ENCODE measurements around the gene S100G. TPM values are rescaled to one million over a fixed set of nuclear protein-coding genes. Genes with fewer than 3 reads are reported as not detected.

Gene S100G
- total RNA-seq, 2 donors from 2014 or later = not detected

GRCh38 chrX:16633754-16634153 lies 16.2 kb upstream of the S100G start:
- Histone ChIP-seq H3K27ac (no peak overlapping the region), H3K4me3 (no peak overlapping the region), H3K27me3 (no peaks in the 10 kb centered on the region), H3K36me3 (replicated peaks in 1 of 2; ENCODE audit: insufficient read depth in 1 of 2, low read depth in 2 of 2) (no peaks in the 10 kb centered on the region), H3K9me3 (no peaks in the 10 kb centered on the region), H3K4me1 (peaks cover 20% of the 10 kb centered on the region)
- TF ChIP-seq POLR2A (IDR thresholded peaks at IDR 0.05) (no peak), CTCF (IDR thresholded peaks at IDR 0.05) (no peak)
- intact Hi-C loops (cut with DNase I) = no loop called here
- ATAC-seq (no peak), DNase-seq (no peak)
- 21 to 22% methylated on average over 4 of the region's 4 CpGs for WGBS, 2 donors

GRCh38 chrX:16635040-16635439 lies 14.9 kb upstream of the S100G start:
- Histone ChIP-seq H3K4me1 (peaks cover 7% of the 10 kb centered on the region), H3K27ac (no peak overlapping the region), H3K9me3 (no peaks in the 10 kb centered on the region), H3K4me3 (no peak overlapping the region), H3K36me3 (replicated peaks in 1 of 2; ENCODE audit: insufficient read depth in 1 of 2, low read depth in 2 of 2) (no peaks in the 10 kb centered on the region), H3K27me3 (no peaks in the 10 kb centered on the region)
- TF ChIP-seq CTCF (IDR thresholded peaks at IDR 0.05) (no peak), POLR2A (IDR thresholded peaks at IDR 0.05) (no peak)
- 90 to 91% methylated on average over 5 of the region's 5 CpGs for WGBS, 2 donors
- DNase-seq (no peak), ATAC-seq (no peak)
- intact Hi-C loops (cut with DNase I) = no loop called here

- no peaks in the 10 kb centered on the region for H3K27me3 ChIP-seq
- WGBS, 2 donors = 98 to 100% methylated on average over 3 of the region's 3 CpGs
- H3K4me1 ChIP-seq = peaks cover 6% of the 10 kb centered on the region
- TF ChIP-seq CTCF (IDR thresholded peaks at IDR 0.05) (no peak), POLR2A (IDR thresholded peaks at IDR 0.05) (no peak)
- ATAC-seq = no peak
- H3K27ac ChIP-seq = no peak overlapping the region
- H3K9me3 ChIP-seq = no peaks in the 10 kb centered on the region
- H3K4me3 ChIP-seq = no peak overlapping the region
- DNase-seq = no peak
- intact Hi-C loops (cut with DNase I) = no loop called here
- H3K36me3 ChIP-seq (replicated peaks in 1 of 2; ENCODE audit: insufficient read depth in 1 of 2, low read depth in 2 of 2) = no peaks in the 10 kb centered on the region
These were observed 14.4 kb upstream of the S100G start for GRCh38 chrX:16635596-16635995.

- Histone ChIP-seq H3K4me1 (peaks cover 4% of the 10 kb centered on the region), H3K9me3 (no peaks in the 10 kb centered on the region), H3K27me3 (no peaks in the 10 kb centered on the region), H3K36me3 (replicated peaks in 1 of 2; ENCODE audit: insufficient read depth in 1 of 2, low read depth in 2 of 2) (no peaks in the 10 kb centered on the region), H3K27ac (no peak overlapping the region), H3K4me3 (no peak overlapping the region)
- ATAC-seq (no peak), DNase-seq (no peak)
- intact Hi-C loops (cut with DNase I) = no loop called here
- WGBS, 2 donors = 94 to 96% methylated on average over 5 to 7 of the region's 7 CpGs
- TF ChIP-seq CTCF (IDR thresholded peaks at IDR 0.05) (no peak), POLR2A (IDR thresholded peaks at IDR 0.05) (no peak)
These were observed 11.4 kb upstream of the S100G start for GRCh38 chrX:16638533-16638932.

GRCh38 chrX:16639966-16640365 lies 10.0 kb upstream of the S100G start:
- Histone ChIP-seq H3K36me3 (replicated peaks in 1 of 2; ENCODE audit: insufficient read depth in 1 of 2, low read depth in 2 of 2) (no peaks in the 10 kb centered on the region), H3K27me3 (no peaks in the 10 kb centered on the region), H3K4me1 (no peaks in the 10 kb centered on the region), H3K27ac (no peak overlapping the region), H3K4me3 (no peak overlapping the region), H3K9me3 (no peaks in the 10 kb centered on the region)
- no peak for DNase-seq
- intact Hi-C loops (cut with DNase I) = no loop called here
- ATAC-seq = no peak
- no peak for TF ChIP-seq POLR2A (IDR thresholded peaks at IDR 0.05)
- TF ChIP-seq CTCF (IDR thresholded peaks at IDR 0.05) = no peak
- 84 to 92% methylated on average over 6 of the region's 6 CpGs for WGBS, 2 donors

Measured in body of pancreas (tissue), 4 donors.